IPS-18c (cell line): ENCODE data around the gene PRPS1.

Experiments
- H3K4me3 ChIP-seq: 2 replicates; pipeline ENCODE4 v1.7.0; 2013; ENCODE audit warnings: low read depth, mild to moderate bottlenecking, low read length, moderate library complexity; ENCODE audit not compliant: insufficient read depth
- H3K9me3 ChIP-seq: one replicate; pipeline ENCODE4 v1.6.1; 2013; ENCODE audit warnings: mild to moderate bottlenecking, low read length, moderate library complexity; ENCODE audit not compliant: control insufficient read depth, insufficient read depth

PRPS1 gene

DNA sequence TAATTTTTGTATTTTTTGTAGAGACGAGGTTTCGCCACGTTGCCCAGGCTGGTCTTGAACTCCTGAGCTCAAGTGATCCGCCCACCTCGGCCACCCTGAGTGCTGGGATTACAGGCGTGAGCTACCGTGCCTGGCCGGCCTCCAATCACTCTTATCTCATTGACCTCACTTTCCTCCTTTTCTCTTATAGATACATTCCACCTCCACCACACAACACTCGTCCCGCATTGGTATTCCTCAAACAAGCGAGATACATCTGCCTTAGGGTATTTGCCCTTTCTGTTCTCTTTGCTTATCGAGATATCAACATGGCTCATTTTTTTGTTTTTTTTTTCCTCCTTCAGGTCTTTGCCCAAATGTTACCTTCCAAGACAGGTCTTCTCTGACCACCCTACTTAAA lies 1.8 kb upstream of the PRPS1 start:
- Histone ChIP-seq H3K4me3 (no peak overlapping the region), H3K9me3 (peaks cover 3% of the 10 kb centered on the region)

DNA sequence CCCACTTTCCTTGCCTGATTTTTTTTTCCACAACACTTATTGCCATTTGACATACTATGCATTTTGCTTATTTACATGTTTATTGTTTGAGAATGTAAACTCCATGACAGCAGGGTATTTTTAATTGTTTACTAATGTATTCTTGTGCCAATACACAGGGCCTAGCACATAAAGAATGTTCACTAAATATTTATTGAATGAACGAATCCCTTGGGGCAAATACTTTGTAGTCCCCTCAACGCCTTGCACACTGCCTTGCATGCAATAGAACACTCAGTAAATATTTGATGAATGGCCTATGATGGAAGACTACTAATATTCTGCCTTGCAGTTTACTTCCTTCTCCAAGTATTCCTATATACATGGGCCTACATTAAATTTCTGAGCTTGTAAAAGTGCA lies 1.4 kb upstream of the PRPS1 start:
- no peak overlapping the region for H3K4me3 ChIP-seq
- peaks cover 3% of the 10 kb centered on the region for H3K9me3 ChIP-seq

DNA sequence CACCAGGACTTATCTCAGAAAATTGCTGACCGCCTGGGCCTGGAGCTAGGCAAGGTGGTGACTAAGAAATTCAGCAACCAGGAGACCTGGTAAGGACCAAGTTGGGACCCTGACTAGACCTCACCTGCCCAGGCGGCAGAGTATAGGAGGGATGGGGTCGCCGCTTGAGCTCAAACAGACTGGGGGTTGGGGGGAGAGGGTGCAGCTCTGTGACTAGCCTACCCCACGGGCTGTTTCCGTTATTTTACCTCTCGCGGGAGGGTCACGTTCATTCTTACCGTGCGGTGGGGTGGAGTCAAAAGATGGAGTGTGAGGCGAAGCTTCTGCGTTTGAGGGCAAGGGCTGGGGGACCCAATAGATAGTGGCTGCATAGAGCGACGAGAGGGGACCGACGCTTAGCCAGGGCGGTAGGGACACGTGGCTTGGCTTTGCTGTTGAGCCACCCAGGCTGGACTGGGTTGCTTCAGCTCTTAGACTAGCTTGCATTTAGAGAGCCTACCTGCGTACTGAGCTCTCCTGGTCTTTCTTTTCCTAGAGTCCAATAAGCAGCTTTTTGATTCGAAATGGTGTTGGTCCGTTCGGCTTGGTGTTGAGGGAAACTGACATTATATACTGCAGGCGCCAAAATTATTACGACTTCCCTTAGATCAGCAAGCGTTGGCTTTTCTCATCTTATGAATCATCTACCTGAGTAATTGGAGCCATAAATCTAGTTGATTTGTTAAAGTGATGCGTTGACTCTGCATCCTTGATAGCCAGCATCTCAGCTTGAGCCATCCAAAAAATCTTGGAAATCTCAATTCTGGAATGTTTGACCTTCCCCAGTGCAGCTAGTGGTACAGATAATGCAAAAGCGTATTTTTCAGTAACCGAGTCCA lies 591 bp downstream of the PRPS1 start:
- H3K9me3 ChIP-seq, result peaks cover 3% of the 10 kb centered on the region
- peak overlapping the region; percentile 75 for H3K4me3 ChIP-seq

- Histone ChIP-seq H3K4me3 (peak overlapping the region; percentile 75), H3K9me3 (peaks cover 3% of the 10 kb centered on the region)
These were observed 1.2 kb downstream of the PRPS1 start for GRCh38 chrX:107629540-107629909.

GRCh38 chrX:107630031-107630689 lies 1.9 kb downstream of the PRPS1 start:
- peak overlapping the region; percentile 75 for H3K4me3 ChIP-seq
- H3K9me3 ChIP-seq, result peaks cover 3% of the 10 kb centered on the region

DNA sequence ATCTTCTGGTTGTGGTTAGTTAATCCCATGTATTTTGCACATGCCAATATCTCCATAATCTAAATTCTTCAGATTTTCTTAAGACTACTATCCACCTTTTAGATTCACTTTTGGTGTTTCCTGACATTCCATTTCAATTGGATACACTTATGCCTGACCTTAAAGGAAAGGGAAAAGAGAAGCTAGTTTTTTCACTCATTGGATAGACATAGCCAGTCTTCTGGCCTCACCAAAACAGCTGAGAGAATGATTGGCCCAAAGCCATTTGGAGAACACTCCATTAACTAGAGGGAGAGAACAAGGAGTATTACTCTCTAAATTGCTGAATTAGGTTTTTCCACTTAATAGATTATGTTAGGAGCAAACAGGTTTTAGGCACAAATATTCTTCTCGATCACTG lies 4.0 kb downstream of the PRPS1 start:
- H3K9me3 ChIP-seq, result peaks cover 3% of the 10 kb centered on the region
- no peak overlapping the region for H3K4me3 ChIP-seq

DNA sequence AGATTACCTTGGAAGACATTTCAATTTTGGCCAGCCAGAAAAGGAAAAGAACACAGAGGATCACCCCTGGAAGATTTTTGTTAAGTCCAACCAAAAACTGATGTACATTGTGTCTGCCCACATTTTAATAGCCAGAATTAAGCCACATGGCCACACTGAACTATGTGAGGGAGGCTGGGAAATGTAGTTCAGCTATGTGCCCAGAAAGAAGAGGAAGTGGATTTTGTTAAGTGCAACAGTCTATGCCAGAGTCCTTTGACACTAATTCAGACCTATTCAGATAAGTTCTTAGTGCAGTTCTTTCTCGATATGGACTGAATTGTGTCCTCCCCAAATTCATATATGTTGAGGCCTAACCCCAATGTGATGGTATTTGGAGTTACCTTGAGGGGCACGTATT lies 18.4 kb downstream of the PRPS1 start:
- Histone ChIP-seq H3K4me3 (no peak overlapping the region), H3K9me3 (no peaks in the 10 kb centered on the region)

DNA sequence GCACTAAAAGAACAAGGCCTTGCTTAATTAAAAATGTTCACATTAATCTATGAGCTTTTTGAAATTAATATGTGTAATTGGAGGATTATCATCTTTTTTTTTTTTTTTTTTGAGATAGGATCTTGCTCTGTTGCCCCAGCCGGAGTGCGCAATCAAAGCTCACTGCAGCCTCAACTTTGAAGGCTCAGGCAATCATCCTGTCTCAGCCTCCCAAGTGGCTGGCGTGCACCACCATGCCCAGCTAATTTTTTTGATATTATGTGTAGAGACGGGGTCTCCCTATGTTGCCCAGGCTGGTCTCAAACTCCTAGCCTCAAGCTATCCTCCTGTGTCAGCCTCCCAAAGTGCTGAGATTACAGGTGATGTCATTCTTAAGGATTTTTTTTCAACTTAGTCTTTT lies 20.0 kb downstream of the PRPS1 start:
- Histone ChIP-seq H3K4me3 (no peak overlapping the region), H3K9me3 (no peaks in the 10 kb centered on the region)

DNA sequence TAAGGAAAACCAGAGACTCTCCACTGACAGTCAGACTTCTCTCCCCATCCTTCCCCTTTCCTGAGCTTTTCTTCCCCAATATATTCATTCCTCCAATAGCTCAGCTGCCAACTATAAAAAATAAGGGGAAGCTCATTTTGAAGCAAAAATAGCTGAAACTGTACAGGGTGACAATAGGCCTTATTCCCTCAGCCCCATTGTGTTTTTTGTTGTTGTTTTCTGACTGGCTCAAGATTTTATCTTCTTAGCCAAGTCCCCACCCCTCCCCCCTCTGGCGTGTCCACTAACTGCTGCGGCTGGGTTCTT lies 26.2 kb downstream of the PRPS1 start:
- no peaks in the 10 kb centered on the region for H3K9me3 ChIP-seq
- H3K4me3 ChIP-seq, result no peak overlapping the region

DNA sequence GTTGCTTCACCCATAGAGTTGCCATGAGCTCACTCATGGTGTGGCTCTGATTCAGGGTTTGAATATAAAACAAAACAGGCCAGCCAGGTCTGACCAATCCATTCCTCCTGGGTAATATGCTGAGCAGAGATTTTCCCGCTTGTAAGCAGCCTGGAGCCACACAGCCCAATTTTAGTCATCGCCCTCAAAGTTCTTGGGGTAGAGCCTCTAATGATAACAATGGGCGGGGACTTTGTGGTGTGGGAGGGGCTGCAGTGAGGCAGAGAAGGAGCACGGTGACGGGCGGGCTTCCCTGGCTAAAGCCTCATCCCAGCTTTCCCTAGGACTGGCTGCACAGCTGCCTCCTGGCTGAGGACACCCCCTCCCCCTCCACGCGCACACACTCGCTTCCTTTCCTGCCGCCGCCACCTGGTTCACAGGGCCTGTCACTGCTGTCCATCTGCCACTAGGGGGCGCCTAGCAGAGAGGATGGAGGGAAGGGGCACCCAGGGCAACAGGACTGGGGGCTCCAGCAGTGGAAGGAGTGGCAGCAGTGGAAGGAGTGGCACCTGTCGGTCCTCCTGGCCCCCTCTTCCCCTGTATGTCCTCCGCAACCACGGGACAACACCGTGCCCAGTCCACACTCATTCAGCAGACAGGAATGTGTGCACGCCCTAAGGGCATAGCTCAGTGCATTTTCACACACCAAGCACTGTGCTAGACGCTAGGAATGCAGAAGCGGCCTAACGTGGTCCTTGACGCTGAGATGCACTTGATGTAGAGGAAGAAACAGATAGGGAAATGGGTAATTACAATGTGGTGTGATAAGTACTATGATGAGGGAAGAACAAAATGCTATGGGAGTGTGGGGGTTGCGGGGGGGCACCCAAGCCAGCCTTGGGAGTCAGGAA lies 26.8 kb downstream of the PRPS1 start:
- H3K9me3 ChIP-seq, result no peaks in the 10 kb centered on the region
- no peak overlapping the region; the same call in 1 of the 2 replicates for H3K4me3 ChIP-seq

DNA sequence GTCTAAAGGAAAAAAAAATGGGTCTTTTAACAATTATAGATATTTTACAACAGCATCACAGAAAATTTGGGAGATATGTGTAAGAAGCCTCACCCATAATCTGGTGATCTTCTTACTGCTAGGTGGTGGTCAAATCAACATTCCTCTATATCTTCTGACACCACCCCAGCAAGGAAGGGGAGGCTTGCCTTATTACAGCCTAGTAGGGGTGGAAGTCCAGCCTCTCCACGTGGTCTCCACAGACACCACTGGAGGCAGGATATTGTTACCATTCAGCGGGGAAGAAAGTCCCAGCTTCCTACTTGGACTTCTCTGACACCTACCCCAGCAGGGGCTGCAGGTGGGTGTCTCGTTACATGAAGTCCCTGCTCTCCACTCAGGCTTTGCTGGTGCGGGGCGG lies 28.7 kb downstream of the PRPS1 start:
- Histone ChIP-seq H3K4me3 (no peak overlapping the region), H3K9me3 (no peaks in the 10 kb centered on the region)

- no peak overlapping the region for H3K4me3 ChIP-seq
- no peaks in the 10 kb centered on the region for H3K9me3 ChIP-seq
These were observed 30.4 kb downstream of the PRPS1 start for GRCh38 chrX:107658660-107659059.

DNA sequence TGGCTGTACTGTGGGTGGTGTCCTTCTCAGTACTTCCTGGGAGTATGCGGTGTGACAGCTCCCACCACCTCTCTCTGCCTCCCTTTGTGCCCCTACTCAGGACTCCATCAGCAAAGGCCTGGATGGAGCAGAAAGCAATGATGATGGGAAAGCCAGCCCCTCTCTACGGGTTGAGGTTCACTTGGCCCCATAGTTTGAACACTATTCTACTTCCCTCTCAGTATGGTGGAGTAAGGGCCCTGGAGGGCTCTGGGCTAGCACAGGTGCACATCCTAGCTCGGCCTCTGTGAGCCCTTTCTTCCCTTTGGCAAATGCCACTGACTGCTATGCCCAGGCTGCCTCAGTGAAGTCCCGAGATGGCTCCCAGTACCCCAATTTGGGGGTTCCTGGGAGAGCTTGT lies 31.0 kb downstream of the PRPS1 start:
- Histone ChIP-seq H3K4me3 (no peak overlapping the region), H3K9me3 (no peaks in the 10 kb centered on the region)

GRCh38 chrX:107659768-107660167 lies 31.5 kb downstream of the PRPS1 start:
- no peak overlapping the region for H3K4me3 ChIP-seq
- H3K9me3 ChIP-seq, result no peaks in the 10 kb centered on the region

GRCh38 chrX:107662145-107662544 lies 33.8 kb downstream of the PRPS1 start:
- Histone ChIP-seq H3K9me3 (no peaks in the 10 kb centered on the region), H3K4me3 (no peak overlapping the region)

- Histone ChIP-seq H3K9me3 (no peaks in the 10 kb centered on the region), H3K4me3 (no peak overlapping the region)
These were observed 34.5 kb downstream of the PRPS1 start for GRCh38 chrX:107662824-107663223.

- H3K9me3 ChIP-seq, result no peaks in the 10 kb centered on the region
- H3K4me3 ChIP-seq, result no peak overlapping the region
These were observed 38.6 kb downstream of the PRPS1 start for GRCh38 chrX:107666931-107667330.

- no peaks in the 10 kb centered on the region for H3K9me3 ChIP-seq
- H3K4me3 ChIP-seq, result no peak overlapping the region
These were observed 39.1 kb downstream of the PRPS1 start for GRCh38 chrX:107667426-107667825.
